ENCODE results near the gene SAMD10. TPM values are rescaled to one million over a fixed set of nuclear protein-coding genes. Genes with fewer than 3 reads are reported as not detected.

The SAMD10 gene
- total and polyA plus RNA-seq, 2 of the 8 experiments (the other 6 are each of a cell fraction or from before 2014, with no cell fraction given): 3.0 to 5.2 TPM

GRCh38 chr20:63973636-63974401 is 5.6 kb downstream of the SAMD10 start:
- Histone ChIP-seq H4K8ac (ENCODE audit: extremely low read depth, insufficient read depth, low read length) (peak overlapping the region; percentile 53), H3K4me2 (ENCODE audit: insufficient read depth in 1 of 2, low read depth in 2 of 2, low read length in 2 of 2) (peak overlapping the region; percentile 5 to 93), H2BK120ac (replicated peaks; ENCODE audit: low read depth, low read length) (no peak overlapping the region), H4K20me1 (replicated peaks in 1 of 2; ENCODE audit: control insufficient read depth in 1 of 2, insufficient read depth in 2 of 2, low read length in 2 of 2) (peaks cover 2 to 10% of the 10 kb centered on the region in 2 experiments), H2BK15ac (ENCODE audit: low read length) (peak overlapping the region; percentile 72; the same call in 1 of the 2 replicates), H2BK20ac (ENCODE audit: low read length) (no peak overlapping the region), H3K23me2 (ENCODE audit: low read depth, low read length) (peaks cover 11% of the 10 kb centered on the region; the same call in 1 of the 2 replicates), H3K4me1 (replicated peaks in 1 of 4; ENCODE audit: control insufficient read depth in 3 of 4, insufficient read depth in 4 of 4, low read length in 3 of 4) (peaks cover 0 to 14% (median 8%) of the 10 kb centered on the region in 4 experiments; a peak in 6 of 7 replicates), H3K9me3 (ENCODE audit: insufficient read depth in 2 of 2, low read depth in 1 of 2, low read length in 1 of 2) (no peaks in the 10 kb centered on the region), H3K36me3 (ENCODE audit: control insufficient read depth in 2 of 4, insufficient read depth in 4 of 4, low read length in 3 of 4) (no peaks in the 10 kb centered on the region), H4K5ac (ENCODE audit: insufficient read length, low read depth, low read length) (peak overlapping the region; percentile 83), H3K4me3 (ENCODE audit: extremely low read depth in 1 of 4, insufficient read depth in 2 of 4, low read depth in 3 of 4, low read length in 4 of 4) (peak overlapping the region; percentile 18 to 61 (median 52); a peak in 7 of 8 replicates), H3K18ac (ENCODE audit: extremely low read depth, low read length) (peak overlapping the region; percentile 60), H2AFZ (ENCODE audit: low read length) (peak overlapping the region; percentile 78; the same call in 1 of the 2 replicates), H3K9ac (replicated peaks in 1 of 4; ENCODE audit: extremely low read depth in 1 of 4, low read depth in 3 of 4, low read length in 3 of 4) (no peak overlapping the region), H2BK12ac (ENCODE audit: low read depth, low read length) (peak overlapping the region; percentile 75; the same call in 1 of the 2 replicates), H3K27ac (ENCODE audit: low read depth, low read length) (no peak overlapping the region), H3K14ac (ENCODE audit: insufficient read length) (no peak overlapping the region), H3K79me1 (ENCODE audit: low read depth, low read length) (no peaks in the 10 kb centered on the region), H3K27me3 (replicated peaks in 1 of 4; ENCODE audit: control insufficient read depth in 3 of 4, extremely low read depth in 1 of 4, insufficient read depth in 3 of 4, low read length in 3 of 4) (peaks cover 0 to 12% (median 2%) of the 10 kb centered on the region in 4 experiments; a peak in 2 of 7 replicates), H4K91ac (replicated peaks; ENCODE audit: insufficient read length, low read length) (peak overlapping the region; percentile 65), H2BK5ac (ENCODE audit: low read depth, low read length) (no peak overlapping the region; the same call in 1 of the 2 replicates), H2AK5ac (ENCODE audit: low read depth, low read length) (no peak overlapping the region), H3K56ac (replicated peaks; ENCODE audit: insufficient read length, low read depth, low read length) (no peak overlapping the region), H3K4ac (replicated peaks; ENCODE audit: insufficient read length, low read depth, low read length) (no peak overlapping the region), H3K23ac (ENCODE audit: insufficient read length) (no peak overlapping the region), H3K79me2 (ENCODE audit: control insufficient read depth in 1 of 2, insufficient read depth in 2 of 2, low read length in 2 of 2) (no peaks in the 10 kb centered on the region)
- FAIRE-seq (no peak), DNase-seq (ENCODE audit: low read depth in 1 of 2, low spot score in 2 of 2) (peak in 1 of 2 experiments; percentile 98)
- CTCF ChIA-PET (ENCODE audit: partially characterized antibody): interaction anchor here (0.6 to 5.0 kb wide), 43 partner anchors 8 to 490 kb away, joined by 3 to 58 read pairs (median 4); partner anchors contain the start of genes C20orf204, DNAJC5 and UCKL1
- 9% methylated on average over 34 of the region's 37 CpGs; no CpG with 5 or more reads in 1 of the 2 experiments for WGBS, 2 experiments (ENCODE audit: extremely low coverage in 1 of 2, insufficient coverage in 1 of 2, insufficient read length in 1 of 2, insufficient replicate concordance in 2 of 2, low coverage in 1 of 2, low lambda C conversion rate in 2 of 2, missing lambda C conversion rate in 1 of 2)
- POLR2A ChIA-PET (ENCODE audit: partially characterized antibody): interaction anchor here (0.6 to 2.2 kb wide), 14 partner anchors 10 to 1066 kb away, joined by 3 to 10 read pairs (median 3); partner anchors contain the start of genes PPDPF, TPD52L2 and UCKL1
- TF ChIP-seq CHD1 (IDR thresholded peaks at IDR 0.05; ENCODE audit: low read depth, low read length): no peak
- no peak for TF ChIP-seq SP1 (IDR thresholded peaks at IDR 0.05; ENCODE audit: low read depth, low read length)
- no peak for TF ChIP-seq RNF2 (IDR thresholded peaks at IDR 0.05; ENCODE audit: borderline replicate concordance, low read depth, low read length, missing control alignments, poor library complexity, severe bottlenecking)
- TF ChIP-seq ATF3 (IDR thresholded peaks at IDR 0.05; ENCODE audit: insufficient read depth, low read depth, low read length): no peak
- TF ChIP-seq HDAC2 (IDR thresholded peaks at IDR 0.05; ENCODE audit: borderline replicate concordance in 1 of 2, low read depth in 2 of 2, low read length in 2 of 2): no peak
- TF ChIP-seq RAD21 (IDR thresholded peaks at IDR 0.05 in 1 of 2, conservative IDR thresholded peaks at IDR 0.05 in 1 of 2; ENCODE audit: low read depth in 2 of 2, low read length in 2 of 2): peak; percentile 93 to 95
- 0 out of 2 replicates have a peak, but pooled peaks have one; percentile 26 for TF ChIP-seq CHD2 (IDR thresholded peaks at IDR 0.05; ENCODE audit: low read length)

Data from H1 (cell line).